ENCODE results near the gene TRAFD1.

DNA sequence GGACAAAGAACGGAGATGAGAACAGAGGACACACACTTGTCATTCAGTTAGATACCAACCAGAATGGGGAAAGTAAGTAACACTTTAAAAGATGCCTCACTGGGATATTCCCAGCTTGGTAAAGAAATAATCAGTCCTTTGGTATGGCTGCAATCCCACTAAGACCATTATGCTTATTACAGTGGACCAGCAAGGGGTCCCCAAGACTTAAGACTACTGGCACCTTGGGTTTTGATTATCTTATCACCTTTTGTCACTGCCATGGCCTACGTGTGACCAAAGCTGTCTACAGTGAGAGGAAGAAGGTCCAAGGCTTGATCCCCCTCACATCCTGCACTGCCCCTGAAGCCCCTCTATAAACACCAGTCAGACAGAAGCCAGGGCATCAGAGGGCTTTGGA lies 65.8 kb downstream of the TRAFD1 start:
- TF ChIP-seq, protein P1, sequence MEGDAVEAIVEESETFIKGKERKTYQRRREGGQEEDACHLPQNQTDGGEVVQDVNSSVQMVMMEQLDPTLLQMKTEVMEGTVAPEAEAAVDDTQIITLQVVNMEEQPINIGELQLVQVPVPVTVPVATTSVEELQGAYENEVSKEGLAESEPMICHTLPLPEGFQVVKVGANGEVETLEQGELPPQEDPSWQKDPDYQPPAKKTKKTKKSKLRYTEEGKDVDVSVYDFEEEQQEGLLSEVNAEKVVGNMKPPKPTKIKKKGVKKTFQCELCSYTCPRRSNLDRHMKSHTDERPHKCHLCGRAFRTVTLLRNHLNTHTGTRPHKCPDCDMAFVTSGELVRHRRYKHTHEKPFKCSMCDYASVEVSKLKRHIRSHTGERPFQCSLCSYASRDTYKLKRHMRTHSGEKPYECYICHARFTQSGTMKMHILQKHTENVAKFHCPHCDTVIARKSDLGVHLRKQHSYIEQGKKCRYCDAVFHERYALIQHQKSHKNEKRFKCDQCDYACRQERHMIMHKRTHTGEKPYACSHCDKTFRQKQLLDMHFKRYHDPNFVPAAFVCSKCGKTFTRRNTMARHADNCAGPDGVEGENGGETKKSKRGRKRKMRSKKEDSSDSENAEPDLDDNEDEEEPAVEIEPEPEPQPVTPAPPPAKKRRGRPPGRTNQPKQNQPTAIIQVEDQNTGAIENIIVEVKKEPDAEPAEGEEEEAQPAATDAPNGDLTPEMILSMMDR (IDR thresholded peaks at IDR 0.05; ENCODE audit: poor library complexity, severe bottlenecking), result no peak
- no peak for TF ChIP-seq EZH2 (IDR thresholded peaks at IDR 0.05; ENCODE audit: borderline replicate concordance, insufficient read depth, low read length, poor library complexity, severe bottlenecking)
- TF ChIP-seq, protein P2, sequence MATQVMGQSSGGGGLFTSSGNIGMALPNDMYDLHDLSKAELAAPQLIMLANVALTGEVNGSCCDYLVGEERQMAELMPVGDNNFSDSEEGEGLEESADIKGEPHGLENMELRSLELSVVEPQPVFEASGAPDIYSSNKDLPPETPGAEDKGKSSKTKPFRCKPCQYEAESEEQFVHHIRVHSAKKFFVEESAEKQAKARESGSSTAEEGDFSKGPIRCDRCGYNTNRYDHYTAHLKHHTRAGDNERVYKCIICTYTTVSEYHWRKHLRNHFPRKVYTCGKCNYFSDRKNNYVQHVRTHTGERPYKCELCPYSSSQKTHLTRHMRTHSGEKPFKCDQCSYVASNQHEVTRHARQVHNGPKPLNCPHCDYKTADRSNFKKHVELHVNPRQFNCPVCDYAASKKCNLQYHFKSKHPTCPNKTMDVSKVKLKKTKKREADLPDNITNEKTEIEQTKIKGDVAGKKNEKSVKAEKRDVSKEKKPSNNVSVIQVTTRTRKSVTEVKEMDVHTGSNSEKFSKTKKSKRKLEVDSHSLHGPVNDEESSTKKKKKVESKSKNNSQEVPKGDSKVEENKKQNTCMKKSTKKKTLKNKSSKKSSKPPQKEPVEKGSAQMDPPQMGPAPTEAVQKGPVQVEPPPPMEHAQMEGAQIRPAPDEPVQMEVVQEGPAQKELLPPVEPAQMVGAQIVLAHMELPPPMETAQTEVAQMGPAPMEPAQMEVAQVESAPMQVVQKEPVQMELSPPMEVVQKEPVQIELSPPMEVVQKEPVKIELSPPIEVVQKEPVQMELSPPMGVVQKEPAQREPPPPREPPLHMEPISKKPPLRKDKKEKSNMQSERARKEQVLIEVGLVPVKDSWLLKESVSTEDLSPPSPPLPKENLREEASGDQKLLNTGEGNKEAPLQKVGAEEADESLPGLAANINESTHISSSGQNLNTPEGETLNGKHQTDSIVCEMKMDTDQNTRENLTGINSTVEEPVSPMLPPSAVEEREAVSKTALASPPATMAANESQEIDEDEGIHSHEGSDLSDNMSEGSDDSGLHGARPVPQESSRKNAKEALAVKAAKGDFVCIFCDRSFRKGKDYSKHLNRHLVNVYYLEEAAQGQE (IDR thresholded peaks at IDR 0.05; ENCODE audit: borderline replicate concordance), result no peak
- no peak for TF ChIP-seq RAD21 (conservative IDR thresholded peaks at IDR 0.05)
- no peak for TF ChIP-seq TAF1 (IDR thresholded peaks at IDR 0.05; ENCODE audit: low read depth)
- no peak for TF ChIP-seq EP300 (conservative IDR thresholded peaks at IDR 0.05; ENCODE audit: poor library complexity, severe bottlenecking)
- TF ChIP-seq POLR2AphosphoS5 (IDR thresholded peaks at IDR 0.05), result no peak
- no peak for TF ChIP-seq MXI1 (conservative IDR thresholded peaks at IDR 0.05; ENCODE audit: poor library complexity, severe bottlenecking)
